H1 (cell line): ENCODE data around the gene U2AF1L4. TPM values are rescaled to one million over a fixed set of nuclear protein-coding genes. Genes with fewer than 3 reads are reported as not detected.

Source experiments
- BRCA1 ChIP-seq: IDR thresholded peaks from 2 replicates; pipeline ENCODE4 v1.6.1; 2012; ENCODE audit warnings: low read depth, low read length, improper control_type of control experiment
- CEBPB ChIP-seq: IDR thresholded peaks from 2 replicates; pipeline ENCODE4 v1.6.1; 2012; ENCODE audit warnings: low read depth, low read length
- CHD2 ChIP-seq: IDR thresholded peaks from 2 replicates; pipeline ENCODE4 v1.6.1; 2012; ENCODE audit warnings: low read length, improper control_type of control experiment
- CREB1 ChIP-seq: IDR thresholded peaks from 2 replicates; pipeline ENCODE4 v1.6.1; 2012; ENCODE audit warnings: inconsistent platforms
- EZH2 ChIP-seq: fragments of 200-600 bp; sonication (generic); IDR thresholded peaks from 2 replicates; pipeline ENCODE4 v1.7.1; 2012; ENCODE audit warnings: low read depth, mild to moderate bottlenecking, moderate library complexity, low read length, inconsistent platforms; ENCODE audit not compliant: severe bottlenecking
- FOSL1 ChIP-seq: IDR thresholded peaks from 2 replicates; pipeline ENCODE4 v1.6.1; 2011; ENCODE audit warnings: mild to moderate bottlenecking, low read depth, low read length, moderate library complexity; ENCODE audit not compliant: insufficient read depth
- GABPA ChIP-seq: IDR thresholded peaks from 2 replicates; pipeline ENCODE4 v1.6.1; 2011; ENCODE audit warnings: mild to moderate bottlenecking, low read length, moderate library complexity, borderline replicate concordance; ENCODE audit not compliant: insufficient read depth
- HDAC6 ChIP-seq: IDR thresholded peaks from one replicate; pipeline ENCODE4 v1.7.1; 2012; ENCODE audit warnings: low read depth, mild to moderate bottlenecking, inconsistent platforms, low read length, moderate library complexity
- NRF1 ChIP-seq: IDR thresholded peaks from 2 replicates; pipeline ENCODE4 v1.6.1; 2011; ENCODE audit warnings: mild to moderate bottlenecking, low read depth, low read length, improper control_type of control experiment
- POLR2A ChIP-seq, 2 experiments: IDR thresholded peaks; 1 replicate in 1 of 2; 2 replicates in 1 of 2; pipeline ENCODE4 v1.6.1; 2011; ENCODE audit warnings: low read depth in 2 of 2, low read length in 2 of 2, mild to moderate bottlenecking in 2 of 2; ENCODE audit errors: control extremely low read depth in 1 of 2
- RAD21 ChIP-seq, 2 experiments: IDR thresholded peaks in 1 of 2; conservative IDR thresholded peaks in 1 of 2; 2 replicates each; pipeline ENCODE4 v1.6.1; 2011; ENCODE audit warnings: low read depth in 2 of 2, low read length in 2 of 2, improper control_type of control experiment in 1 of 2, inconsistent platforms in 1 of 2, mild to moderate bottlenecking in 1 of 2, moderate library complexity in 1 of 2
- RNF2 ChIP-seq: fragments of 200-900, 300-1000 bp; sonication (generic); IDR thresholded peaks from 2 replicates; pipeline ENCODE4 v1.7.1; 2016; ENCODE audit warnings: borderline replicate concordance, low read depth, mild to moderate bottlenecking, antibody characterized with exemption, low read length; ENCODE audit not compliant: poor library complexity, severe bottlenecking; ENCODE audit errors: missing control alignments
- SP1 ChIP-seq: IDR thresholded peaks from 2 replicates; pipeline ENCODE4 v1.6.1; 2011; ENCODE audit warnings: low read depth, low read length
- SP4 ChIP-seq: IDR thresholded peaks from 2 replicates; pipeline ENCODE4 v1.6.1; 2012; ENCODE audit warnings: low read length, inconsistent platforms
- SRF ChIP-seq: IDR thresholded peaks from 2 replicates; pipeline ENCODE4 v1.6.1; 2011; ENCODE audit warnings: mild to moderate bottlenecking, low read depth, low read length, moderate library complexity
- TAF1 ChIP-seq: IDR thresholded peaks from 2 replicates; pipeline ENCODE4 v1.6.1; 2011; ENCODE audit warnings: mild to moderate bottlenecking, low read depth, low read length
- TAF7 ChIP-seq: optimal IDR thresholded peaks from 2 replicates; pipeline ENCODE3; 2011; ENCODE audit warnings: low read depth, mild to moderate bottlenecking, inconsistent platforms, low read length, moderate library complexity, borderline replicate concordance
- TBP ChIP-seq: IDR thresholded peaks from 2 replicates; pipeline ENCODE4 v1.6.1; 2011; ENCODE audit warnings: low read depth, low read length, improper control_type of control experiment
- TCF12 ChIP-seq: IDR thresholded peaks from 2 replicates; pipeline ENCODE4 v1.6.1; 2011; ENCODE audit warnings: low read depth, mild to moderate bottlenecking, low read length
- ZNF274 ChIP-seq: IDR thresholded peaks from 2 replicates; pipeline ENCODE4 v1.7.0; 2012; ENCODE audit warnings: low read length, borderline replicate concordance; ENCODE audit errors: extremely low read depth
- polyA plus RNA-seq, 7 experiments: library from polyadenylated mRNA; depleted of rRNA in 3 of 7; stranded (reverse) in 5 of 7; unstranded in 2 of 7; fragments of >200 nt in 5 of 7; fragments of 200-250 nt in 2 of 7; gene quantifications; 1 replicate in 5 of 7; 2 replicates in 1 of 7; 4 replicates in 1 of 7; pipeline versions ENCODE4 v1.2.1 to v1.2.3, GENCODE V29; 2011 to 2013; ENCODE audit warnings: missing spikeins in 2 of 7, mixed read lengths in 2 of 7
- total RNA-seq: library from RNA; stranded (reverse); fragmentation: NEBNext Ultra II Directional; extraction: Animal tissue kit (Norgen Biotek cat#: 25700); gene quantifications from 2 replicates; pipeline ENCODE4 v1.2.1, GENCODE V29; 2021
- TF ChIP-seq, protein P1 (sequence below): IDR thresholded peaks from 2 replicates; pipeline ENCODE4 v1.6.1; 2012; ENCODE audit warnings: low read length, inconsistent platforms
- TF ChIP-seq, protein P2 (sequence below): IDR thresholded peaks from 2 replicates; pipeline ENCODE4 v1.6.1; 2011; ENCODE audit warnings: low read length, improper control_type of control experiment

U2AF1L4 gene
- total and polyA plus RNA-seq, 2 of the 8 experiments (the other 6 are each of a cell fraction or from before 2014, with no cell fraction given) = 15.1 to 32.7 TPM

DNA sequence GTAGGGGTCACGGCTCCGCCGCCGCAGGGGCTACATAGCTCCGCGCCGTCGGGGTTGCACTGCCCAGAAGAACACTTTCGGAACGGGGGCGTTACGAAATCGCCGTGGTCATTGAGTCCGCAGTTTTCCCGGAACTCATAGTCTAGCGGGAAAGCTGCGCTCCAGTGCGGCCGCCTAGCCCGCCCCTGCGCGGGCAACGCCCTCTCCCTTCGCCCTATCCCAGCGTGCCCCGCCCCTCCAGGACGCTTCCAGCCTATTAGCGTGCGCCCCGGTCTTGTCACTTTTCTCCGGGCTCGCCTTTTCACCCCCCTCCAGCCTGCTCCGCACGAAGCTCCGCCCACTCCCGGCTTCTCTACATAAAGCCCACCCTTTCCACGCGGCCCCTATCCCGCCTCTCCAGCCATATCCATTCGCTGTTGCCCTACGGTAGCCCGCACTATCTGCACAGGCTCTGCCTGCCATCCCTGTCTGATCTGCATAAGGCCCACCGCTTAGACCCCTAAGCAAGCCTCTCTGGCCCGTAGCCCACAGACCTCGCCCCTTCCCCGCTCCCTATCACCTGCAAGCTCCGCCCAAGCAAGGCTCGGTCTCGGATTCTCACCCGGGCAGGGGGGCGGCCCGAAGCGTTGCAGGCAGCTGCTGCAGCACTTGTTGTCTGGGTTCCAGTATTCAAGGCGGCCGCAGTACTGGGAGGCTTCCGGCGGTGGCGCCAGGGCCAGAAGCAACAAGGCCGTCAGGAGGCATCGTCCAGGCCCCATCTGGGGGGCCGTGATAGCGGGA is 4.6 kb downstream of the U2AF1L4 start (continued):
- TF ChIP-seq TBP = peak; percentile 87
- no peak for TF ChIP-seq BRCA1
- no peak for TF ChIP-seq EZH2
- TF ChIP-seq RAD21 (IDR thresholded peaks at IDR 0.05 in 1 of 2, conservative IDR thresholded peaks at IDR 0.05 in 1 of 2; ENCODE audit: low read depth in 2 of 2, low read length in 2 of 2) = peak in 1 of 2 experiments; percentile 24; a peak in 2 of 4 replicates
- no peak for TF ChIP-seq ZNF274
- TF ChIP-seq HDAC6 = no peak
- TF ChIP-seq CREB1 = no peak; the same call in 1 of the 2 replicates
- peak; percentile 85 for TF ChIP-seq SP1
- no peak for TF ChIP-seq CHD2
- TF ChIP-seq SRF = no peak
- TF ChIP-seq TAF7 = peak; percentile 86
- TF ChIP-seq, protein P1, sequence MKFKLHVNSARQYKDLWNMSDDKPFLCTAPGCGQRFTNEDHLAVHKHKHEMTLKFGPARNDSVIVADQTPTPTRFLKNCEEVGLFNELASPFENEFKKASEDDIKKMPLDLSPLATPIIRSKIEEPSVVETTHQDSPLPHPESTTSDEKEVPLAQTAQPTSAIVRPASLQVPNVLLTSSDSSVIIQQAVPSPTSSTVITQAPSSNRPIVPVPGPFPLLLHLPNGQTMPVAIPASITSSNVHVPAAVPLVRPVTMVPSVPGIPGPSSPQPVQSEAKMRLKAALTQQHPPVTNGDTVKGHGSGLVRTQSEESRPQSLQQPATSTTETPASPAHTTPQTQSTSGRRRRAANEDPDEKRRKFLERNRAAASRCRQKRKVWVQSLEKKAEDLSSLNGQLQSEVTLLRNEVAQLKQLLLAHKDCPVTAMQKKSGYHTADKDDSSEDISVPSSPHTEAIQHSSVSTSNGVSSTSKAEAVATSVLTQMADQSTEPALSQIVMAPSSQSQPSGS = no peak
- TF ChIP-seq CEBPB = peak; percentile 90
- TF ChIP-seq NRF1 = peak; percentile 39; the same call in 1 of the 2 replicates
- no peak for TF ChIP-seq RNF2
- no peak; a peak in 2 of 3 replicates for TF ChIP-seq POLR2A (IDR thresholded peaks at IDR 0.05; ENCODE audit: control extremely low read depth in 1 of 2, low read depth in 2 of 2, low read length in 2 of 2)
- TF ChIP-seq GABPA = peak; percentile 70; the same call in 1 of the 2 replicates
- peak; percentile 91 for TF ChIP-seq SP4
- TF ChIP-seq, protein P2, sequence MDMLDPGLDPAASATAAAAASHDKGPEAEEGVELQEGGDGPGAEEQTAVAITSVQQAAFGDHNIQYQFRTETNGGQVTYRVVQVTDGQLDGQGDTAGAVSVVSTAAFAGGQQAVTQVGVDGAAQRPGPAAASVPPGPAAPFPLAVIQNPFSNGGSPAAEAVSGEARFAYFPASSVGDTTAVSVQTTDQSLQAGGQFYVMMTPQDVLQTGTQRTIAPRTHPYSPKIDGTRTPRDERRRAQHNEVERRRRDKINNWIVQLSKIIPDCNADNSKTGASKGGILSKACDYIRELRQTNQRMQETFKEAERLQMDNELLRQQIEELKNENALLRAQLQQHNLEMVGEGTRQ = no peak
- no peak for TF ChIP-seq FOSL1
- peak; percentile 88 for TF ChIP-seq TAF1
- no peak for TF ChIP-seq TCF12
